Peyer's patch (tissue), 4 donors: ENCODE results near the gene CNTNAP2. TPM values are rescaled to one million over a fixed set of nuclear protein-coding genes. Genes with fewer than 3 reads are reported as not detected.

Source experiments
- DNase-seq, 3 donors: peaks; one replicate each; pipeline ENCODE4 v3.0.0-alpha.2; 2017 to 2019
- H3K27ac ChIP-seq, 4 donors: fragments of 200-600 bp; sonication (generic); one replicate each; pipeline ENCODE4 v1.5.1; 2016 to 2019
- H3K27me3 ChIP-seq, 2 donors: fragments of 200-600 bp; sonication (generic); one replicate each; pipeline ENCODE4 v1.5.1; 2019
- H3K36me3 ChIP-seq, 3 donors: fragments of 200-600 bp; sonication (generic); one replicate each; pipeline ENCODE4 v1.5.1; 2016 to 2019
- H3K4me1 ChIP-seq, 4 donors: fragments of 200-600 bp; sonication (generic); one replicate each; pipeline ENCODE4 v1.5.1; 2016 to 2019
- H3K4me3 ChIP-seq, 4 donors: fragments of 200-600 bp; sonication (generic); 1 replicate in 3 of 4; 2 replicates in 1 of 4; pipeline ENCODE4 v1.5.1; 2016 to 2019; ENCODE audit warnings: mild to moderate bottlenecking in 1 of 4
- H3K9me3 ChIP-seq, 4 donors: fragments of 200-600 bp; sonication (generic); one replicate each; pipeline ENCODE4 v1.5.1; 2016 to 2019; ENCODE audit warnings: mild to moderate bottlenecking in 1 of 4
- CTCF ChIP-seq, 6 experiments: fragments of 450-650 bp in 4 of 6; fragments of 200-600 bp in 2 of 6; sonication (generic) in 1 of 6; IDR thresholded peaks; one replicate each; pipeline ENCODE4 v1.5.1; 2017 to 2019; ENCODE audit warnings: antibody characterized with exemption in 6 of 6, mild to moderate bottlenecking in 3 of 6, moderate library complexity in 1 of 6
- POLR2A ChIP-seq, 2 donors: fragments of 450-650 bp; IDR thresholded peaks; one replicate each; pipeline ENCODE4 v1.5.1; 2017; ENCODE audit warnings: antibody characterized with exemption in 2 of 2, mild to moderate bottlenecking in 2 of 2, moderate library complexity in 2 of 2
- total RNA-seq, 4 donors: library from RNA; depleted of rRNA; stranded (reverse); fragments of >200 nt; gene quantifications; one replicate each; pipeline ENCODE4 v1.1.0, GENCODE V29; 2016

CNTNAP2 gene
- total RNA-seq, 4 donors from 2014 or later = 1.5 to 4.9 (median 3.6) TPM

GRCh38 chr7:148362541-148362940 is 2245.9 kb downstream of the CNTNAP2 start:
- TF ChIP-seq CTCF (IDR thresholded peaks at IDR 0.05) = no peak
- TF ChIP-seq POLR2A (IDR thresholded peaks at IDR 0.05) = no peak
- no peak for DNase-seq

GRCh38 chr7:148367731-148368475 is 2251.3 kb downstream of the CNTNAP2 start:
- Histone ChIP-seq H3K9me3 (no peaks in the 10 kb centered on the region), H3K36me3 (no peaks in the 10 kb centered on the region), H3K4me3 (no peak overlapping the region), H3K27ac (no peak overlapping the region), H3K4me1 (no peaks in the 10 kb centered on the region), H3K27me3 (no peaks in the 10 kb centered on the region)
- no peak for DNase-seq
- no peak for TF ChIP-seq CTCF (IDR thresholded peaks at IDR 0.05)
- TF ChIP-seq POLR2A (IDR thresholded peaks at IDR 0.05) = no peak

More at GRCh38 chr7:148362541-148362940, 2245.9 kb downstream of the CNTNAP2 start:
- Histone ChIP-seq H3K36me3 (no peaks in the 10 kb centered on the region), H3K27me3 (no peaks in the 10 kb centered on the region), H3K9me3 (no peaks in the 10 kb centered on the region), H3K27ac (no peak overlapping the region), H3K4me1 (no peaks in the 10 kb centered on the region), H3K4me3 (no peak overlapping the region)

GRCh38 chr7:148368562-148368961 is 2252.0 kb downstream of the CNTNAP2 start:
- H3K4me1 ChIP-seq = no peaks in the 10 kb centered on the region
- H3K27ac ChIP-seq = no peak overlapping the region
- no peaks in the 10 kb centered on the region for H3K36me3 ChIP-seq
- TF ChIP-seq POLR2A (IDR thresholded peaks at IDR 0.05) (no peak), CTCF (IDR thresholded peaks at IDR 0.05) (no peak)
- no peak overlapping the region for H3K4me3 ChIP-seq
- H3K9me3 ChIP-seq = no peaks in the 10 kb centered on the region
- no peak for DNase-seq
- H3K27me3 ChIP-seq = no peaks in the 10 kb centered on the region

- Histone ChIP-seq H3K4me3 (no peak overlapping the region), H3K4me1 (no peaks in the 10 kb centered on the region), H3K36me3 (no peaks in the 10 kb centered on the region), H3K27me3 (no peaks in the 10 kb centered on the region), H3K9me3 (no peaks in the 10 kb centered on the region), H3K27ac (no peak overlapping the region)
- TF ChIP-seq POLR2A (IDR thresholded peaks at IDR 0.05) (no peak), CTCF (IDR thresholded peaks at IDR 0.05) (no peak)
- DNase-seq = no peak
Measured at GRCh38 chr7:148371280-148371937, 2254.8 kb downstream of the CNTNAP2 start.

GRCh38 chr7:148374396-148375259 is 2258.0 kb downstream of the CNTNAP2 start:
- no peak for DNase-seq
- Histone ChIP-seq H3K4me3 (no peak overlapping the region), H3K36me3 (no peaks in the 10 kb centered on the region), H3K27me3 (no peaks in the 10 kb centered on the region), H3K9me3 (no peaks in the 10 kb centered on the region), H3K27ac (no peak overlapping the region), H3K4me1 (no peaks in the 10 kb centered on the region)
- TF ChIP-seq POLR2A (IDR thresholded peaks at IDR 0.05) (no peak), CTCF (IDR thresholded peaks at IDR 0.05) (no peak)
